ELF-1 (cell line): ENCODE measurements around the gene MAP1LC3C.

Experiments used
- DNase-seq: peaks from one replicate; pipeline ENCODE4 v3.0.0-alpha.2; 2016; ENCODE audit warnings: low read depth, low spot score

The MAP1LC3C gene

GRCh38 chr1:241999026-241999425, at the start of gene MAP1LC3C:
TSS of gene MAP1LC3C (minus strand) at chr1:241999098. CDS start at chr1:241999008, 90 bp downstream.
- DNase-seq, result no peak

GRCh38 chr1:242043165-242043564, 44.3 kb upstream of the MAP1LC3C start:
- no peak for DNase-seq

- no peak for DNase-seq
These were observed 35.5 kb upstream of the MAP1LC3C start for GRCh38 chr1:242034392-242034791.

GRCh38 chr1:242033447-242033846, 34.5 kb upstream of the MAP1LC3C start:
- no peak for DNase-seq

GRCh38 chr1:242030071-242030470, 31.2 kb upstream of the MAP1LC3C start:
- DNase-seq, result no peak

GRCh38 chr1:242025681-242026080, 26.8 kb upstream of the MAP1LC3C start:
- peak; percentile 42 for DNase-seq

GRCh38 chr1:242023805-242024204, 24.9 kb upstream of the MAP1LC3C start:
- no peak for DNase-seq

GRCh38 chr1:242019018-242019417, 20.1 kb upstream of the MAP1LC3C start:
- DNase-seq, result no peak

GRCh38 chr1:242017580-242018233, 18.8 kb upstream of the MAP1LC3C start:
- peak; percentile 64 for DNase-seq

GRCh38 chr1:242016479-242016878, 17.6 kb upstream of the MAP1LC3C start:
- DNase-seq, result no peak

GRCh38 chr1:242011894-242012660, 13.2 kb upstream of the MAP1LC3C start:
- no peak for DNase-seq

GRCh38 chr1:242008826-242009495, 10.1 kb upstream of the MAP1LC3C start:
- DNase-seq, result no peak

GRCh38 chr1:242006976-242007375, 8.1 kb upstream of the MAP1LC3C start:
- DNase-seq, result no peak

- DNase-seq, result no peak
These were observed 7.1 kb upstream of the MAP1LC3C start for GRCh38 chr1:242005866-242006535.

GRCh38 chr1:242004751-242005495, 6.0 kb upstream of the MAP1LC3C start:
- DNase-seq, result peak; percentile 78

- no peak for DNase-seq
These were observed 3.6 kb upstream of the MAP1LC3C start for GRCh38 chr1:242002510-242002909.

- no peak for DNase-seq
These were observed 3.2 kb upstream of the MAP1LC3C start for GRCh38 chr1:242002072-242002471.

- DNase-seq, result no peak
These were observed 1.5 kb upstream of the MAP1LC3C start for GRCh38 chr1:242000434-242000833.

GRCh38 chr1:241998412-241998921, 431 bp downstream of the MAP1LC3C start:
- peak; percentile 87 for DNase-seq

- DNase-seq, result no peak
These were observed 1.4 kb downstream of the MAP1LC3C start for GRCh38 chr1:241997401-241997998.

GRCh38 chr1:241994171-241994570, 4.7 kb downstream of the MAP1LC3C start:
- DNase-seq, result no peak
